NCI-H774 (cell line): ENCODE results near the gene PRRG4.
"Not testable (repeated sequence)": the region's sequence is repeated elsewhere in the genome, so short reads cannot be mapped to it uniquely, and the experiment has no call there.

ENCODE experiments used
- DNase-seq: peaks from one replicate; lab custom pipeline; 2025; lab: John Stamatoyannopoulos, UW

Gene PRRG4

GRCh38 chr11:32829680-32830412 lies at the start of gene PRRG4:
PRRG4 (plus strand) TSS chr11:32829927; CDS start chr11:32830530, 603 bp downstream.
- peak; percentile 72 for DNase-seq

- not testable (repeated sequence) for DNase-seq
Observed at GRCh38 chr11:32780839-32781238, 48.9 kb upstream of the PRRG4 start.

DNA sequence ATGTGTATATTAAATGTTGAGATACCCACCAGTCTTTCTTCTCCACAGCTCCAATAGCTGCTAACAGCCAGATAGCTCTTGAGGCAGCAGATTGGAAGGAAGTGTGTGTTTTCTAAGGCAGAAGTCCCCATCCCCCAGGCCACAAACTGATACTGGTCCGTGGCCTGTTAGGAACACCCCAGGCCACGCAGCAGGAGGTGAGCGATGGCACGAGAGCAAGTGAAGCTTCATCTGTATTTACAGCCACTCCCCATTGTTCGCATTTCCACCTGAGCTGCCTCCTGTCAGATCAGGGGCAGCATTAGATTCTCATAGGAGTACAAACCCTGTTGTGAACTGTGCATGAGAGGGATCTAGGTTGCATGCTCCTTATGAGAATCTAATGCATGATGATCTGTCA lies 48.0 kb upstream of the PRRG4 start:
- no peak for DNase-seq

DNA sequence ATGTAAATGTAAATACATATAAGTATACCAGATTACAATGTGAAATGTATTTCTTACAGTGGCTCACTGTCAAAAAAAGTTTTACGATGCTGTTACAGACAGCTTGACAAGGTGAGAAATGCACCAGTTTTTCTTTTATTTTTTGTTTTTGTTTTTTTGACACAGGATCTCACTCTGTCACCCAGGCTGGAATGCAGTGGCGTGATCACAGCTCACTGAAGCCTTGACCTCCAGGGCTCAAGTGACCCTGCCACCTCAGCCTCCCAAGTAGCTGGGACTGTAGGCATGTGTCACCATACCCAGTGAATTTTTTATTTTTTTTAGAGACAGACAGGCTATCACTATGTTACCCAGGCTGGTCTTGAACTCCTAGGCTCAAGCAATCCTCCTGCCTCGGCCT lies 44.5 kb upstream of the PRRG4 start:
- no peak for DNase-seq

GRCh38 chr11:32786811-32787210 lies 42.9 kb upstream of the PRRG4 start:
- no peak for DNase-seq

DNA sequence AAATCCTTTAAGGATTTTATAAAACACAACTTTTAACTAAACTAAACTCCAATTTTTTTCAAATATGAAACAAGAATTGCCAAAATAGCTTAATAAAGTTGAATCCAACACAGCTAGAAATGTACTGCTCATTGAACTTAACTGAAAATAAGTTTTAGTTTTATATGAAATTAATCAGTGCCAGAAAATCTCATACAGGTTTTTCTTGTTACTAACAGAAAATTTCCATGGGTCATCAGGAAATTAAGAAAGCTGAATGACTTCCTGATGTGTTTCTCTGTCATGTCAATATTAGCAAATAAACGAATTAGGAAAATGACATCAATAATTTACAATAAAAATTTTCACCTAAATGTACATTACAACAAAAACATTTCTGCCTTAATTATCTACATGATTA lies 38.8 kb upstream of the PRRG4 start:
- DNase-seq = no peak

- no peak for DNase-seq
Observed at GRCh38 chr11:32792111-32792947, 37.4 kb upstream of the PRRG4 start.

- DNase-seq = peak; percentile 69
Observed at GRCh38 chr11:32792948-32793475, 36.7 kb upstream of the PRRG4 start.

DNA sequence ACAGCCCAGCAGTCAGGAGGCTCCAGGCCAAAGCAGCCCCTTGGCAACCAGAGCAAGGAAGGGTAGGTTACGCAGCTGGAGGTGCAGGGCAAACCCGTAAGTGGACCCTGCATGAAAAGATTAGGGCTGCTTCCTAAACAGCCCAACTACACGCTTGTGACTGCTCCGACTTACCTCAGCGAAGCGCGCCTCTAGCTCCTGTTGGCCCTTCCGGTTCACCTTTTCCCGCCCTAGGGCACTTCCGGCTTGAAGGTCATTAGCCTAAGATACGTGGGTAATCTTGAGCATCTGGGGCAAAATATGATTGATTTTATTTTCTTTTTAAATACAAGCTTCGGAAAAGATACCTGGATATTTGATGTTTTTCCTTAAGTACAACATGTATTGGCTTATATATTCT lies 35.3 kb upstream of the PRRG4 start, which contains the start of gene CCDC73:
CCDC73 (minus strand) TSS at position 224 of the 400 bp plus-strand sequence. CDS start 34,419 bp downstream, outside the sequence.
- no peak for DNase-seq

GRCh38 chr11:32796425-32796824 lies 33.3 kb upstream of the PRRG4 start:
- DNase-seq = no peak

DNA sequence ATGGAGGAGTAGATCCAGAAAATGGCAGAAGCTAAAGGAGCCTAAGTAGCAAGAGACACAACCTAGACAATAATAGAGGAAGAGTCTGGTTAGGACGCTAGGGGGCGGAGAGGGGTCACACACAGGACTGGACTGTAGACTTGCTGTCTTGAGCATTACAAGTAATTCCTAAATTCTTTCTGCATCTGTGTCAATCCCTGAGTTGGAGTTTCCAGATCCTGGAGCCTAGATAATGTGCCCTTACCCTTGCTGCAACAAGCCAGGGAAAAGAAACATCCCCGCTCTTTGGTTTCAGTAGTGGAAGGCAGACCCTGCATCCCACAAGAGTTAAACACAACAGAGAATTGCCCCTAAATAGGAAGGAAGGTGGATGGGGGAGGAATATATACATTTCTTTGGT lies 20.4 kb upstream of the PRRG4 start:
- DNase-seq = peak; percentile 15

DNA sequence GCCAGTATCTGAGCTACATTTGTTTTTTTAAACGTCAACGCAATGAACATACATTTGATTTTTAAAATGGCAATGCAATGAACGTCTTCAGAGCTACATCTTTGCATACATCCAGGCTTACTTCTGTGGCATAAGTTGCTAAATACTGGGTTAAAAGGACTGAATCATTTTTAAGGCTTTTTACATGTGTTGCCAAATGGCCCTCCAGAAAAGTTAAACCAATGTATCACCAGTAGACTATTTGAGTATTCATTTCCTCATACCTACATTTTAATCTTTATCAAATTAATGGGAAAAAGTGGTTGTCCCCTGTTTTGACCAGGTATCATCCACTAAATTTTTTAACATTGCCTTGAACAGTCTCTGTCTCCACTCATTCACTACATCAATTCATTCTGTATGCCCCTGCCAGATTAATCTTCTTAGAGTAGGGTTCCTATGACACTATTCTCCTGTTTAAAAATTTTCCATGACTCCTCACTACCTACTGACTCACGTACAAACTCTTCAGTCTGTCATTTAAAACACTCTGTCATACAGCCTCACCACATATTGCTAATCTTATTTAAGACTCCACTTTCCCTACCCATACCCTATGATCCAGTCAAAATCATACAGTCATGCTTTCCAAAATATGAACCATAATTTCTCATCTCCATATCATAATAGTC lies 12.4 kb upstream of the PRRG4 start:
- DNase-seq = no peak

- DNase-seq = no peak
Observed at GRCh38 chr11:32817852-32818183, 11.9 kb upstream of the PRRG4 start.

DNA sequence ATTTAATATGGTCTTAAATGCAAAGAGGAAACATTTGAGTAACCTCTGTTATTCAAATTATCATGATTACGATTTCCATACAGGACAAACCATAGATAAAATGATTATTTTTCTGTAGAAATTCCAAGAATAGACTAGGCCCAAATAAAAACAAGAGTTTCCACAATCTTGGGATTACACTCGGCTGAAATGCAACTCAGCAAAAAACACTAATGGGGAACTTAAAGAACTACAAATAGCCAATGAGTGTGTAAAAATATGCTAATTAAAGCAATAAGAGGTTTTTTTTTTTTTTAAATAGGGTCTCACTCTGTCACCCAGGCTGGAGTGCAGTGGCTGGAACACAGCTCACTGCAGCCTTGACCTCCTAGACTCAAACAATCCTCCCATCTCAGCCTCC lies 10.5 kb upstream of the PRRG4 start:
- no peak for DNase-seq

GRCh38 chr11:32820497-32820896 lies 9.2 kb upstream of the PRRG4 start:
- no peak for DNase-seq

DNA sequence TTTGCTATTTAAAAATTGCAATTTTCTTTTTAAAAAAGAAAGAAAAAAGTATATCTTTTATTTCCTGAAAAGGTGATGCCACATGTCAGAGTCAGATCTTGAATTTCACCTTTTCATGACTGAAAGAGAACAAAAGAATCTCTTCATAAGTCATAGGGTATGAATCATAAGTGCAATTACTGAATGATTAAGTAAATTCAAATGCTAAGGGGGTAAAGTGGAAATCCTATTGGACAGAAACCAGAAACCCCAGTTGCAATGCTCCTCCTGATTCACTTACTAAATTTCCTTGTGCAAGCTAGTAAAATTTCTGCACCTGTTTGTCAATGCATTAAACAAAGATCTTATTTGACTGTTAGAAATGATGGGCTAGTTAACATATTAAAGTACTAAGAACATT lies 8.2 kb upstream of the PRRG4 start:
- DNase-seq = no peak

- no peak for DNase-seq
Observed at GRCh38 chr11:32821917-32822560, 7.7 kb upstream of the PRRG4 start.

GRCh38 chr11:32823617-32824016 lies 6.1 kb upstream of the PRRG4 start:
- not testable (repeated sequence) for DNase-seq

DNA sequence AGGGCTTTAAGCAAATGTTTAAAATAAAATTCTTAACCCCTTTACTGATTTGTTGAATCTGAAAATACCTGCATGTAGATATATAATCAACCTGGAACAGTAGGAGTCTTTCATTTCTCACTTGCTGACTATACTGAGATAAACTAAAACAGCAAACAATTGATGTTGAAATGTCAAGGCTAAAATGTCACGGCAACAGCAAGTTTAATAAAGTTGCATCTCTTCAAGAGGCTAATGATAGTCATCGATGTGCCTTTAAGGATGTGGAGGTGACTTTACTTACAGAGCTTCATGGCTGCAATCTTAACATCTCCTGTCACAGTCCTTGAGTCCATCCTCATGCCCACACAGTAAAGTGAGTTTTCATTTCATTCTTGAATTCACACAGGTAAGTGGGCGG lies 3.6 kb upstream of the PRRG4 start:
- DNase-seq = no peak

DNA sequence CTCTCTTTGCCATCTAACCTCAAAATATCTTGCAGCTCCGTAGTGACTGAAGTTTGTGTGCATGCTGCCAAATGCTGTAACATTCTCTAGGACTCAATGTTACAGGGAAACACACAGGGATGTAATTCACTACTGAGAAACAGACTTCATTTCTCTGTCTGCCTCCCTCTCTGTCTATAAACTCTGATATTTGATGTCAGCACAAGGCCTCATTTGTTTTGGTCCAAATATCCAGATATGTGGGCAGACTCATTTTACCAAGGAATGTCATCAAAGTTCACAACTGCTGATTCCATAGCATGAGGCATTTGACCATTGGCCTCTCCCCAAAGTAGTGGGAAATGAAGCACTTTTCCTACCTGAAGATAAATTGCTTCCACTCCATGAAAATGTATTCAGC lies 2.5 kb upstream of the PRRG4 start:
- no peak for DNase-seq

- peak; percentile 27 for DNase-seq
Observed at GRCh38 chr11:32829157-32829679, 509 bp upstream of the PRRG4 start.

GRCh38 chr11:32830413-32830738 lies 649 bp downstream of the PRRG4 start:
- DNase-seq = peak; percentile 13
